ENCODE results near the gene AKR1C1.
"Not testable (repeated sequence)": the region's sequence is repeated elsewhere in the genome, so short reads cannot be mapped to it uniquely, and the experiment has no call there.

The AKR1C1 gene

GRCh38 chr10:4984223-4984622, 21.0 kb downstream of the AKR1C1 start:
- no peak for DNase-seq

GRCh38 chr10:4984971-4985594, 21.9 kb downstream of the AKR1C1 start:
- DNase-seq = no peak

- DNase-seq = not testable (repeated sequence)
These were observed 24.9 kb downstream of the AKR1C1 start for GRCh38 chr10:4988000-4988641.

- DNase-seq = no peak
These were observed 27.0 kb downstream of the AKR1C1 start for GRCh38 chr10:4990217-4990616.

- not testable (repeated sequence) for DNase-seq
These were observed 28.2 kb downstream of the AKR1C1 start for GRCh38 chr10:4991463-4991862.

DNA sequence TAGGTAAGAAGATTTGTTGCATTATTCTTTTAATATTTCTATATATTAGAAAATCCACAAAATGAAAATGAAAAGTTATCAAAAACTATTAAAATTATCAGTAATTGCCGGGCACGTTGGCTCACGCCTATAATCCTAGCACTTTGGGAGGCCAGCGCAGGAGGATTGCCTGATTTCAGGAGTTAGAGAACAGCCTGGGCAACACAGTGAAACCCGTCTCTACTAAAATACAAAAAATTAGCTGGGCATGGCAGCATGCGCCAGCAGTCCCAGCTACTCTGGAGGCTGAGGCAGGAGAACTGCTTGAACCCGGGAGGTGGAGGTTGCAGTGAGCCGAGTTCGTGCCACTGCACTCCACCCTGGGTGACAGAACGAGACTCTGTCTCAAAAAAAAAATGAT, 29.3 kb downstream of the AKR1C1 start:
- DNase-seq = not testable (repeated sequence)

GRCh38 chr10:4994260-4994659, 31.0 kb downstream of the AKR1C1 start:
- DNase-seq = not testable (repeated sequence)

DNA sequence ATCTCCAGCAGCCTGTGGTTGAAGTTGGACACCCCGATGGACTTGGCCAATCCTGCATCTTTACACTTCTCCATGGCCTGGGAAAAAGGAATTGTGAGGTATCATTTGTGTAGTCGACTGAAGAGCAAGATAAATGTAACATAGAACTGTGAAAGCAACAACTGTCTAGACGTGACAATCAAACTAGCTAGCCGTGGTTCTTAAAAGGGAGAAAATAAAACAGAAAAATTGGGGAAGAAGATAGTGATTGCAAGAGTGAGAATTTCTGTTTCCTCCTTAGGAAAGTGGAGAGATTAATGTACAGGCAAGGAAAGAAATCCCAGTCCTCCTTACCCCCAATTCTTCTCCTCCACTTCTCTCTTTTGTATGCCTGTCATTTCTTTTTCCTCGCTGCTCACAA, 35.5 kb downstream of the AKR1C1 start:
- no peak for DNase-seq

- DNase-seq = no peak
These were observed 39.0 kb downstream of the AKR1C1 start for GRCh38 chr10:5002013-5002727.

- DNase-seq = not testable (repeated sequence)
These were observed 40.2 kb downstream of the AKR1C1 start, which contains the start of gene AKR1C2 for GRCh38 chr10:5003127-5004029. TSS of gene AKR1C2 (minus strand) at chr10:5003857. CDS start at chr10:5003835, 22 bp downstream.

- not testable (repeated sequence) for DNase-seq
These were observed 40.8 kb downstream of the AKR1C1 start for GRCh38 chr10:5004030-5004385.

DNA sequence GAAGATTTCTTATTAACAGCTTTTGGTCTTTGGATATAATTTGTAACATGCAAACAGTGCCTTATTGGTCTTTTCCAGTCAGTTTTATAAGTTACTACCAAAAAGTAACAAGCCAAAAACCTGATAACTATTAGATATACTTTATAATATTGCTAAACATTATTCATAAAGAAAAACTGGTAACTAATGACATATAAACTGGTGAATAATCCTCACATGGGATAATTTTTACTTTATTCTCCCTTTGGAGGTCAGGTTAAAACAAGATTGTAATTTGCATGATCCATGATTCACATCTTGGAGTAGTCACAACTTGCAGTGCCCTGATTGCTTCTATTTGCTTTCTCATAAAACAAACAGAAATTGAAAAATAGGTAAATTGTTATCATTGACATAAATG, 41.3 kb downstream of the AKR1C1 start:
- DNase-seq = not testable (repeated sequence)

DNA sequence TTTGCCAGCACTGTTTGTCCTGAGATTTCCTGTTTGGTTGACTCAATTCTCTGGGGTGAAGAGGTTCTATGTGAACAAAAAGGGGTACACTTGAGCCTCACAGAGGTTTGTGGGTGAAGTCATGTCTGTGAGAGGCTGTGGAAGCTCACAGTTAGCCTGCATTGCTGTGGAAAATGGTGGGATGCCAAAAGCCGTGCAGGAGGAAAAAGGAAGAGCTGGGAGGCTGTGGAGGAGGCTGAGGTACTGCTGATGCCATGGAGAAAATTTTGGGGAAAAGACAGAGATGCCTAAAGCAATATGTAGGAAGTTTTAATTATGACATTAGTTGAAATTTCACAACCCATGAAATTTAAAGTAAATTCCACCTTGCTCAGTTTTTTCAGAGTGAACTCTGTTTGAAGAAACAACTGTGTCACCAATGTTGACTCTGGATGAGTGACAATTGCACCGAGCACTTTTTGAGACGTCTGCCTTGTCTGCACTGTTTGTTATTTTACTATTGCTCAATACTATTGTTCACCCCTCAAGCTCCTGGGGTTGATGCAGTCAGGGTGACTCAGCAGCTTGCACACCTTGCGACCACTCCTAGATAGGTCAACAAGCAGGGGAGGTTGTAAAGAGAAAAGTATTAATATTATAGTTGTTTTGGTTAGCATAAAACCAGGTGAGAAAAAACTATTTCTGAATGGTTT, 45.8 kb downstream of the AKR1C1 start:
- DNase-seq = not testable (repeated sequence)

- not testable (repeated sequence) for DNase-seq
These were observed 46.8 kb downstream of the AKR1C1 start for GRCh38 chr10:5010043-5010442.

GRCh38 chr10:5011392-5011791, 48.2 kb downstream of the AKR1C1 start:
- not testable (repeated sequence) for DNase-seq

DNA sequence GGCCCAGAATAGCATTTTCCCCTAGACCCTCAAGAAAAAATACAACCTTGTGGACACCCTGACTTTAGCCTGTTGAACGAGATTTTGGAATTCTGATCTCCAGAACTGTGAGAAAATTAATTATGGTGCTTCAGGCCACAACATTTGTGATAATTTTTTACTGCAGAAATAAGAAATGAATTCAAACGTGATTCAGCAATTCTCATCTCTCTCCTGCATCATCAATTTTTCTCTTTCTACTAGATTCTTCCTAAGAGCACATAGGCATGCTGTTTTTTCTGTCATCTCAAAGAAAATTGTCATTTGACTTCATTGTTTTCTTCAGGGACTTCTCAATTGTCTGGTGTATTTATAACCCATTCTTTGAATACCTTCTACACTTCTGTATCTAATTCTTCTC, 49.4 kb downstream of the AKR1C1 start:
- DNase-seq = no peak

DNA sequence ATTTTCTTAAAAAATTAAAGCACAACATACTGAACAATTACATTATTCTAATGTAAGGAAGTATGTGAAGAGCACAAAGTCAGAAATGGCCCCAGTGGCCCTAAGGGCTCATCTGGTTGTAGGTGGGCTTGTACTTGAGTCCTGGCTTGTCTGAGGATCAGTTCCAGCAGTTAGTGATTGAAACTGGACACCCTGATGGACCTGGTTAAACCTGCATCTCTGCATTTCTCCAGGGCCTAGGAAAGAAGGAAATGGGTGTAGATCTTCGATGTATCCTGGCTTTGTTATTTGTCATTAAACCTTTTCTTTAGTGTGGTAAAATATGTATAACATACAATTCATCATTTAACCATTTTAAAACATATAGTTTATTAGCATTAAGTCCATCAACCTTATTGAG, 50.2 kb downstream of the AKR1C1 start:
- DNase-seq = no peak

- not testable (repeated sequence) for DNase-seq
These were observed 51.1 kb downstream of the AKR1C1 start for GRCh38 chr10:5014200-5014910.

DNA sequence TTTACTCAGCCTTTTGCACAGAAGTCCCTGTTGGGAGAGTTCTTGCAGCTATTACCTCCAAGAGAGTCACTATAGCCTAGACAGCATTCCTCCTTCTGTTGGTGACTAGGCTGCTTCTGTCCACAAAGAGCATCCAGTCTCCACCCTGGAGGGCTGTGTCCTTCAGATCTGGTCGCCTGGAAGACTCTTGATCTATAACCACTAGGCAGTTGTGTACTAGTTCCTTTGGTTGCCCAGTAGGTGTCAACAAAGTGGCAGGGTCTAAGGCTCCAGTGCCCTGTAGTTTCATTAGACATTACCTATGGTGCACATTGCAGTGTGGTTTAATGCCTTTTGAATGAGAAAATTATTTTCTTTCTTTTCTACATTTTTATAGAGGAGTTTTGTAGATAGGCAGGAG, 51.7 kb downstream of the AKR1C1 start:
- no peak for DNase-seq

DNA sequence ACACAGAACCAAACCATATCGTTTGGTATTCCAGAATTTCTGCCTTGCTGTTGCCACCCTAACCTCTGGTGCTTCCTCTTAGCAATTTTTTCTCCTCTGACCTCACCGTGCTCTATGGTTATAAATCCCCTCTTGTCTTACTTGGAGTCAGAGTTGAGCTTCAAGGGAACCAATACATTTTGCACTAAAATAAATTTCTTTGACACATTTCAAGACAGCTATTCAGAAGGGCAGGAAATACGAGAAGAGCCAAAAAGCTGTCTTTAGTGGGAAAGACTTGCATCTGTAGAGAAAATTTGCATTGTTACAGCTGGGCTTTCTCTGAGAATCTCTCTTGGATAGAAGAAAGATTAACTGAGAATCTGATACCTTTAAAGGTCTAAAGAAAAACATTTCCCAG, 54.9 kb downstream of the AKR1C1 start:
- DNase-seq = no peak

GRCh38 chr10:5018671-5019277, 55.6 kb downstream of the AKR1C1 start:
- DNase-seq = not testable (repeated sequence)
